D721Med (cell line): ENCODE data around the gene ZNF821.

ENCODE experiments used
- DNase-seq: peaks from one replicate; pipeline ENCODE4 v3.0.0; 2011; ENCODE audit warnings: low spot score; ENCODE audit not compliant: insufficient read length
- FAIRE-seq: peaks from 2 replicates; lab custom pipeline; 2011; peaks lifted over from hg19 to GRCh38; lab: Jason Lieb, UNC
- TF ChIP-seq, protein P1 (sequence below): IDR thresholded peaks from 2 replicates; pipeline ENCODE4 v1.5.1; 2012; ENCODE audit warnings: mild to moderate bottlenecking, control low read depth; ENCODE audit not compliant: insufficient read depth; ENCODE audit errors: missing control alignments

The ZNF821 gene

GRCh38 chr16:71894229-71894920 is 10.4 kb upstream of the ZNF821 start:
- TF ChIP-seq, protein P1, sequence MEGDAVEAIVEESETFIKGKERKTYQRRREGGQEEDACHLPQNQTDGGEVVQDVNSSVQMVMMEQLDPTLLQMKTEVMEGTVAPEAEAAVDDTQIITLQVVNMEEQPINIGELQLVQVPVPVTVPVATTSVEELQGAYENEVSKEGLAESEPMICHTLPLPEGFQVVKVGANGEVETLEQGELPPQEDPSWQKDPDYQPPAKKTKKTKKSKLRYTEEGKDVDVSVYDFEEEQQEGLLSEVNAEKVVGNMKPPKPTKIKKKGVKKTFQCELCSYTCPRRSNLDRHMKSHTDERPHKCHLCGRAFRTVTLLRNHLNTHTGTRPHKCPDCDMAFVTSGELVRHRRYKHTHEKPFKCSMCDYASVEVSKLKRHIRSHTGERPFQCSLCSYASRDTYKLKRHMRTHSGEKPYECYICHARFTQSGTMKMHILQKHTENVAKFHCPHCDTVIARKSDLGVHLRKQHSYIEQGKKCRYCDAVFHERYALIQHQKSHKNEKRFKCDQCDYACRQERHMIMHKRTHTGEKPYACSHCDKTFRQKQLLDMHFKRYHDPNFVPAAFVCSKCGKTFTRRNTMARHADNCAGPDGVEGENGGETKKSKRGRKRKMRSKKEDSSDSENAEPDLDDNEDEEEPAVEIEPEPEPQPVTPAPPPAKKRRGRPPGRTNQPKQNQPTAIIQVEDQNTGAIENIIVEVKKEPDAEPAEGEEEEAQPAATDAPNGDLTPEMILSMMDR = peak; percentile 18
- FAIRE-seq = no peak
- no peak for DNase-seq

GRCh38 chr16:71893888-71894228 is 9.9 kb upstream of the ZNF821 start:
- DNase-seq (no peak), FAIRE-seq (no peak)
- TF ChIP-seq, protein P1 = no peak

DNA sequence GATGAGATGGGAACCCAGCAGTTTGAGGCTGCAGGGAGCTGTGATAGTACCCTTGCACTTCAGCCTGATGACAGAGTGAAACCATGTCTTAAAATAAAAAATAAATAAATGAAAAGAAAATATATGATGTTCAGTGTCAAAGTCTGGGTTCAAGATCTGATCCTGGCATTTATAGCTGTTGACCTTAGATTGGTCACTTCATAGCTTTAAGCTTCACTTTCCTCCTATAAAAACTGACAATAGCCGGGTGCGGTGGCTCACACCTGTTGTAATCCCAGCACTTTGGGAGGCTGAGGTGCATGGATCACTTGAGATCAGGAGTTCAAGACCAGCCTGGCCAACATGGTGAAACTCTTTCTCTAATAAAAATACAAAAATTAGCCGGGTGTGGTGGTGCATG is 5.2 kb upstream of the ZNF821 start:
- TF ChIP-seq, protein P1 = no peak
- DNase-seq = no peak
- no peak for FAIRE-seq

GRCh38 chr16:71885261-71885650 is 1.3 kb upstream of the ZNF821 start:
- no peak for FAIRE-seq
- DNase-seq = no peak
- TF ChIP-seq, protein P1 = no peak

DNA sequence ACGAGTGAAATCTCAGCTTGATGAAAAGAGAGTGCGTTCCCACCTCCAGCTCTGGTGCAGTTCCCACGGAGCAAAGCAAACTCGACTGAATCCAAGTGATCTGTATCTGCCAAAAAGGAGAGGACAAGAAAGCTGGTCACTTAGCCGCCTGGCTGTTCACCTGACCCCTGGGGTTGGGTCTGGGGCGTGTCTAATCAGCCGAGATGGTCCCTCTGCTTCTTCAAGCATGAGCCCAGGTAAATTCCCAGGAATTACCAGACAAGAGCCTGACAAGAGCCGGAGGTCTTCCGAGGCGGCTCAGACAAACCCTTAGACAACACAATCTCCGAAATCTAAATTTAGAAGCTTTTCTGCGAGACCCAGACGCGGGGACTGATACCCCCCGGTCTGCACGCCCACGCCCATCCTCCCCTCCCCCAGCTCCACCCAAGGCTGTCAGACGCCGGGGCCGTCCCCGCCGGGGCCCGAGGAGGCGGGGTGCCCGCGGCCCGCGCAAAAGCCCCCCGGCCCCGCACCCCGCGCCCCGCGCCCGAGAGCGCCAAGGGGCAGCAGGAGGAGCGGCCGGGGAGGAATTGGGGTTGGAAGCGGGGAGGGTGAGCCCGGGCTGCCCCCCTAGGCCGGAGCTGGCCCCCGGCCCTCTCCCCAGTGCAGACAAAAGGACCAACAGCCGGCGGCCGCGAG is 674 bp downstream of the ZNF821 start:
- TF ChIP-seq, protein P1 = no peak
- FAIRE-seq (no peak), DNase-seq (no peak)

DNA sequence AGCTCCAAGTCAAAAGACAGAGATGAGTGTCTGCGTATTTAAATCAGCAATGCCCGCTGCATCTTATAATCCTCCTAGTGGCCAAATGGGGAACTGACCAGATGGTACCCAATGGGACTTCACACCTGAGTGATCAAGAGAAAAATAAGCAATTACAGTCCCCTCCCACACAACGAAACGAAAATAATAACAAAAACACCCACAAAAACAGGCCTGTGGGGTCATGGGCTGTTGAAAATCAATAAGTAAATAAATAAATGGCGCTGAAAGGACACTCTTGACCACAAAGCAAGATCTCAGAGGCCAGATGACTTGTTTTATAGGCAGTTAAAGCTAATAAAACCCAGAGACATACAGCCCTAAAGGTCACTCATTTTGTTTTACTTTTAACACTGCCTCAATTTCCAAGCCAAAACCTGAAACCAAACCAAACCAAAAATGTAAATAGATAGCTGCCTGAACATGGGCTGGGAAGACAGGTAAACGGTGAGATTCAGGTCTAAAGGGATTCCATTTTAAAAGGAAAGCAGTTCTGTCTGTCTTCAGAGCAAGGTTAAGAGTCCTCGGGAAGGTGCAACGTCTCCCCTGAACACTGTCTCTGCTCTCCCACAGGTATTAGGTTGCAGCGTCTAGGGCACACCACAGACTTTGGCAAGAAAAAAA is 1.3 kb downstream of the ZNF821 start:
- DNase-seq (no peak), FAIRE-seq (no peak)
- TF ChIP-seq, protein P1 = peak; percentile 78
